GM19035 (cell line): ENCODE measurements around the gene CHID1.

Experiments
- ATAC-seq: cut with Tn5 transposase; IDR thresholded peaks from one replicate; pipeline ENCODE4 v1.9.1; 2021; ENCODE audit not compliant: unreplicated experiment

Gene CHID1

DNA sequence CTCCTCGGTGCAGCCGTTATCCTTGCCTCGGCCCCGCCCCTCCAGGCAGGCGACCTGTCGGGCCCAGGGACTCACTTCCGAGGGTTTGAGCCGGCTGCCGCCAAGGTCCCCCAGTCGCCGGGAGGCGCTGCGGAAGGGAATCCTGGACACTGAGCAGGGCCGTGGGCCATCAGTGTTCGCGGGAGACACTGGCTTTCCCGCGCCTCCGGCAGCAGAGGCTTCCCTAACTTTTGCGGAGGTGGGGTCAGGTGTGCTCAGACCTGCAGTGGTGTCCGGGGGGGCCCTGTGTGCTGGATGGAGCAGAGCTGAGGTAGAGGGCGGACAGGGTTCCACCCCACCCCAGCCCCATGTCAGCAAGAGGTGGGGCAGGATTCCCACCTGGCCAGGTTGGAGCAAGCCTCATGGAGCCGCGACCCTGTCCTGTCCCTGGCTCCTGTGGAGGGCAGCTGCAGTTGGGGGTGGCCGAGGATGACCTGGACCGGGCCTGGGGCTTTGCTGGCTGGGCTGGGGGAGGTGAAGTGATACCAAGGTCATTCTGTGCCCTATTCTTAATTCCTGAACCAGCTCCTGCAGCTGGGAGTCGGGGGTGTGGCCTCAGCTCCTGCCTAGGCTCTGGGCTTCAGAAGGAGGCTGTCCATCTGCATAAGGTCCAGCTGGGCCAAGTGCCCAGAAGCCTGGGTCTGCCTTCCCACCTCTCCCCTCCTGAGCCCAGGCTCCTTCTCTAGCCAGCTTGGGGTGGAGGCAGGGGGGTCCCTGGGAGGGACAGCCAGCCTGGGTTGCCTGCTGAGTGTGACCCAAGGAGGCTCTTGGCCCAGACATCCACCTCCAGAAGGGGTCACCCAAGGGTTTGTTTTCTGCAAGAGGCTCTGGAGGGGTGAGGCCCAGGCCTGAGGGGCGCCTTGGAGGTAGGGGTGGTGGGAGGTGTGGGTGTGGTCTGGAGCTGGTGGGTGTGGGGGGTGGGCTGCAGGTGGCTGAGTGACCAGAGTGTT lies 59.5 kb downstream of the CHID1 start:
- no peak for ATAC-seq

DNA sequence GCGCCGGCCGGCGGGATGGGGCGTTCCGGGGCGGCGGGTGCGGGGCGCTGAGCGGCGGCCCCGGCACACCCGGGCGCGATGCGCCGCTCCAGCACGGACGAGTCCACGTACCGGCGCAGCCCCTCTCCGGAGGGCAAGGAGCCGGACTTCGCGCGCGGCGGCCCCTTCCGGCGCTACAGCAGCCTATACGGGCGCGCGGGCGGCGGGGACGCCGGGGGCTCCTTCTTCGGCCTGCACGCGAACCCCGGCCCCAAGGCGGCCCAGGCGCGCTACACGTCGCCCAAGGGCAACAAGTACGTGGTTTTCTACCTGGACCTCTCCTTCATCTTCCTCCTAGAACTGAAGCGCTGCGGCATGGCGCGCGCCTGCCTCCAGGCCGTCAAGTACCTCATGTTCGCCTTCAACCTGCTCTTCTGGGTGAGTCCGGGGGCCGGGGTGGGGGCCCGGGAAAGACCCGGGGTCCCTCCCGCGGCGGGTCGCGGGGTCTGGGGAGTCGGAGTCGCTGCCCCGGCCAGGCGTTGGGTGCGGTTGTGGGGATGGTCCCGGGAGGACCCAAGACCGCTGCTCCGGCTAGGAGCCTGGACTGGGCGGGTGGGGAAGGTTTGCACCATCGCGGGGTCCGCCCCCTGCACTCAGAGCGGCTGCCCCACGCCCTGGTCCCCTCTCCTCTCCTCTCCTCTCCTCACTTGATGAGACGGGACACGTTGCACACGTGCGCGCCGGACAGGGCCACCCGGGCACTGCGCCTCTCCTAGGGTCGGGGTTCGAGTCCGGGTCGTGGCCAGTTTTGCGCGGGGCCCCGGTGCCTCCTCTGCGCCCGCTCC lies 60.4 kb downstream of the CHID1 start:
- ATAC-seq: no peak

DNA sequence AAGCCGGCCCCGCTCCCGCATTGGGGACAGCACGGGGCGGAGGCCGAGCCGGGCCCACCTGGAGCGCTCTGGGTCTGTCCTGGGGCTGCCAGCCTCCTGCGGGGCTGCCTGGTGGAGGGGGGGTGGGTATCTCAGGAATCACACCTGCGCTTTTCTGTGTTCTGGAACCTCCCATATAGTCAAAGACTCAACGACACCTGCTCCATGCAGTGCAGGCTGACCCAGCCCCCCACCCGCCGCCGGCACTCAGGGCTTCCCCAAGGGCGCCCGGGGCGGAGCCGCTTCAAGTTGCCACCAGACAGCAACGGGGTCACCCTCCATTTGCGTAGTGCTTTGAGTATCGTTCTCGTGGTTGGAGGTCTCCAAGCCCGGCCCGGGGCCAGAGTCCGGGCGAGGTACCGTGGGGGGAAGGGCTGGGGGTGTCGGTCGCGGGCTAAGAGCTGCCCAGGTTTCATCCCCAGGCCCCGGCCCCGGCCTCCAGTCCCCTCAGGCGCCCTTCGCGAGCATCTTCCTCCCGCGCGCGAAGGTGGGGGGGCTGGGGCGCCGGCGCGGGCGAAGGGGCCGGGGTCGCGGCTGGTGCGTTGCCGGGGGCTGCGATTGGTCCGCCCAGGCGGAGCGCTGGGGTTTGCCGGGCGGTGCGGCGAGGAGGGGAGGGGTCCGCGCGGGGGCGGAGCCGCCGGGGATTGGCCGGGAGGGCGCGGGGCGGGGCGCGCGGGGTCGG lies 61.3 kb downstream of the CHID1 start:
- no peak for ATAC-seq

DNA sequence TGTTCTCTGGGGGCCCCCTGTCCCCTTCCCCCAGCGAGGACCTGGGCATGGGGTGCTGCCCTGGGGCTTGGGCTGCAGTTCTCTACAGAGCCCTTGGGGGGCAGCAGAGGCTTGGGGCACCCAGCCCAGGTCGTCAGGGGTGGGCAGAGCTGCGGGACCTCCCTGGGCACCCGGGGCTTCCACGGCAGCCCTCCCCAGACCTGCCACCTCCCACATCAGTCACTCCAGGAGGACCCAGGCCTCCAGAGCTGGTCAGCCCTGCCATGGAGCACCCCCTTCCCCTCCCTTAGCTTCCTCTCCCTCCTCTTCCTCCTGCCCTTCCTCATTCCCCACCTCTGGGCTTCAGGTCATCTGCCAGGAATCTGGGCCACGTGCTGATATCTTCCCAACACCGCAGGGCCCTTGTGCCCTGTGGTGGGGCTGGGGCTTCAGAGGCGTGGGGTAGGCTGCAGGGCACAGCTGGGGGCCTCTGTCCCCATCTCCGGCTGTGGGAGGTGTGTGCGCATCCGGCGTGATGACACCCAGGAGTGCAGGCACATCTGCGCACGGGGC lies 62.2 kb downstream of the CHID1 start:
- ATAC-seq: no peak

DNA sequence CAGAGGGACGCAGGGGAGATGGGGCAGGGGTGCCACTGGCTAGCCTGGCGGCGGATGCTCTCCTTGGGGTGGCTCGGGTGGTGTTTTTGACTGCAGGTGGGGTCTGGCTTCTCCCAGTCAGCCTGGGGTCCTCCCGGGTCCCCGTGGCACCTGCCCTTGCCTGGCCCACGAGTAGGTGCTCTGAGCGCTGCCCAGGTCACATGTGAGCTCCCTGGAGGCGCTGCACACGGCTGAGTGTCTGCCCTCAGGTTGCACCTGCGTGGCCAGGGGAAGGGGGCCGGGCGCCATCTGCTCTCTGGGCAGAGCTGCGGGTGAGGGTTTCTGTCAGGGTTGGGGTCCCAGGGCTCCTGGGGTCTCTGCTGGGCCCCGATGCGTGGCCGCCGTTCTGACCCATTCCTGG lies 62.7 kb downstream of the CHID1 start:
- no peak for ATAC-seq

DNA sequence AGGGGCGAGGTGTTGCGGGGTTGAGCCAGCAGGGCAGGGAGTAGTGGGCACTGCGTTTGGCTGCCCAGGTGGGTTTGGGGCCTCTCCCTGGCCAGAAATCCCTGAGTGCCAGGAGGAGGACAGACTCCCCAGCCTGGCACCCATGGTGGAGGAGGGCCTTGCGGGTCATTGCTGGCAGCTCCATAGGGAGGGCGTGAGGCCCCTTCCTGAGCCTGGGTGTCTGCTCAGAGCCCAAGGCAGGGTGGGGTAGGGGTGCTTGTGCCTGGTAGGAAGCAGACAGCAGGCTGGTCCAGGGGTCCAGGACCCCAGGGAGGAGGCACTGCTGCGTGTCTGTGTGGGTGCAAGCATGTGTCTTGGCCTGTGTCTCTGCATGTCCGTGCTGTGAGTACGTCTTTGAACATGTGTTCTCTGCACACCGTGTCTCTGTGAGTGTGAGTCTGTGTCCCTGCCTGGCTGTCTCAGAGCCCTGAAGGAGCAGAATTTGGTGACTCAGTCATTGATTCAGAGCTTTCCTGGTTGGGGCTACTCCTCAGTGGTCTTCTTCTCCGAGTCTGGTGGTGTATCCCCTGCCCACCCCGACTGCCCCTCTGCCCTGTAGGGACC lies 64.0 kb downstream of the CHID1 start:
- ATAC-seq: no peak

DNA sequence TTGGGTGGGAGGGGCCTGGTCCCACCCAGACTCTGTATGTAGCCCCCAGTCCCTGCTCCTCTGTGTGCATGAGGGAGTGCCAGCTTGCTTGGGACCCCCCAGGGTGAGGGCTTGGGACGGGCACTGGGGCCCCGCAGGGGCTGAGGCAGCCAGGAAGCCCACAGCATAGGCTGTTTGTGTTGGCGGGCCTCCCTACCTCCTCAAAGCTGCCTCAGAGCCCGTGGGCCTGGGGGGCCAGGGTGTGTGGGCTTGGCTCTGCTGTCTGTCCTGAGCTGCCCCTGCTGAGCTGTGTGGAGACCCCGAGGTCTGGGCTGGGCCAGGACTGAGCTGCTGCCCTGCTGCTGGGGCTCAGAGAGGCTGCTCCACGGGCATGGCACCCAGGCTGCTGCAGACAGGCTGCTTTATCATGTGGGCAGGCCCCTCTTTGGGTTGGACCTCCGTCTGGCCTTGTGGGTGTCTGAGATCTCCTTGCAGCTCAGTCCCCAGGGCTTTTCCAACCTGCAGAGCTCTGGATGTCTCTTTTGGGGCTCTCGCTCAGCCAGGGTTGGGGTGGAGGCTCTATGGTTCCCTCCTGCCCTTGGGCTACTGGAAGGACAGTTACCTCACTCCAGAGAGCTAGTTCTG lies 64.6 kb downstream of the CHID1 start:
- no peak for ATAC-seq

DNA sequence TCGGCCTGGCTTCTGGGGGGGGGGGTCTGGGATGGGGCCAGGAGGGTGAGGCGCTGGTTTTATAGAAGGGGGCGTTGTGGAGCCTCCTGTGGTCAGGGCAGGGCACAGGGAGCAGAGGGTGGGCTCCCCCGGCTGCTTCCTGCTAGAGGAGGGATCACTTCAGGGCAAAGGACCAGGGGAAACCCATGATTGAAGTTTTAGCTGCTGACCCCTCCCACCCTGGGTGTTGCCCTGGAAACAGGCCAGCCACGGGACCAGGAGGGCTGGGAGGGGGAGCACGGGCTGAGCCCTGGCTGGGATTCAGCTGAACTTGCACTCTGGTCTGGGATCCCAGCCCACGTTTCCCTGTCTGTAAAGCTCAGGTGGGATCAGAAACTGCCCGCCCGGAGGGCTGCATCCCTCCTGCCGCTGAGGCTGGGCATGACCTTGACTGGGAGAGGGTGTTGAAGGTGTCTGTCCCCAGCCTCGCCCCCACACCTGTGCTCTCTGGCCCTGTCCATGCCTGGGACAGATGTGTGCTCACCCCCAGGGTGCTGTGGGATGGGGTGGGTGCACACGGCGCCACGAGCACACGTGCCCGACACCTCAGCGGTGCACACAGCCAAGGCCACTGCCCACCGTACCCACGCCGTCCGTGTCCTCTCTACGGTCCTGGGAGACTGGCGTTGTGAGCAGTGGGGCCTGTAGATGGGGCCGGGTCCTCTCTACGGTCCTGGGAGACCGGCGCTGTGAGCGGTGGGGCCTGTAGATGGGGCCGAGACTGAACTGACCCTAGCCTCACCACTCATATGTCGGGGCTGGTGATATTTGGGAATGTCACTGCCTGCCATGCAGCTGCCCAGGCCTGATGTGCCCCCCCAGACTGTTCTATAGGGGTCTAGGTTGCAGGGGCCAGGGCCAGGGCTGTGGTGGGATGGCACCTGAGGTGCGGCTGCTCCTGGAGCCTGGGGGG lies 65.6 kb downstream of the CHID1 start:
- no peak for ATAC-seq

DNA sequence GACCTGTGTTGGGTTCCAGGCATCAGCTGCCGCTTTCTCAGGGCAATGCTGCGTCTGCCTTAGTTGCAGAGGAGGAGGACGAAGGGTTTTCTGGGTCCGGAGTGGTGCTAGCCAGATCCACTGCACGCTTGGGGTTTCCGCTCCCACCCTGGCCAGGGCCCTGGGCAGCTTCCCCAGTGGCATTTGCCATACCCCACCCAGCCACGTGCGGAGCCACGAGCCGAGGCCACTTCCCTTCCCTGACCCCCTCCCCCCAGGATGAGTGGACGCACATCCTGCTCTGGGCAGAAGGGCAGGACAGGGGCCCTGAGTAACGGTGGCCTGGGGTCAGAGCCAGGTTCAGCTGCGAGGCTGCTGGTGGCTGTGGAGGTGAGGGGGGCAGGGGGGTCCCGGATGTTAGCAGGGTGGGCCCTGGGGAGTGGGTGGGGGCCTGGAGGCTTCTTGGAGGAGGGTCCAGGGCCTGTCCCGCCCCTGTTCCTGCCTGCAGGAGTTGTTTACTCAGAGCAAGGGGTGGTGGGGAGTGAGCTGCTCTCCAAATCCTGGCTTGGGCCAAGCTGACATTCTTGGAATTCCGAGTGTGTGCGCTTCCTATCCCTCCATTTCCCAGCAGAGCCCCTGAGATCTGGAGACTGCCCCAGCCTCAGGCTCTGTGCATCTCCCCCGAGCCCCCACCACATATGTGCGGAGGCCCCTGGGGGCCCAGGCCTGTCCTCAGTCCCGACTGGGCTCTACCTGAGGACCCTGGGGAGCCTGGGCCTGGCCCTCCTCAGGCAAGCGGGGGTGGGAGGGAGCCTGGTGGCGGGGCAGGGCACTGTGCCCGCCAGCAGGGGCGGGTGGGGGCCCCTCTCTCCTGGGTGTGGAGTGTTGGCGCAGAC lies 66.6 kb downstream of the CHID1 start:
- ATAC-seq: no peak

DNA sequence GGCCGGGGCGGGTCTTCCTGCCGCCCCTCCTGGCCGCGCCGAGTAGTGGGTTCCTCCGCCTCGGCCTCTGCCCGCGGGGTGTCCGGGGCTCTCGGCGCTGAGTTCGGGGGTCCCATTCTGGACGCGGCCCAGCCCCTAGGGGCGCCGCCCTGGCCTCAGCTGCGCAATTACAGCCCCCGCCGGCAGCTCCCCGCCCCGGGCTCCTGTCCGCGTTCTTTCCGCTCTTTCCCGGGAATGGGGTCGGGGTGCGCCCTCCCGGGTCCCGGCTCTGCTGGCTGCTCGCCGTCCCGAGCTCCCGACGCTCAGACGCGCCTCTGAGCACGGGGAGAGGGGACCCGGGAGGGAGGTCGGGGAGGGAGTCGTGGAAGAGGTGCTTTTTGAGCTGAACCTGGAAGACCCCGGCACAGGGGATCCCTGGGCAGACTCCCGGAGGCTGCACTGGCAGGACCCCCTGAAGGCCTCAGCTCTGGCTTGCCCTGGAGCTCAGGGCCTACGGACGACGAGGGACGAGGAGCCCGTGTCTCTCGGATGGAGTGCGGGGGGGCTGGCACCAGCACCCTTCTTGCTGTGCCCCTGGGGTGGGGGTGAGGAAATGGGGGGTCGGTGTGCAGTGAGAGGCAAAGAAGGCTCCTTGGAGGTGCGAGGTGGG lies 67.4 kb downstream of the CHID1 start:
- peak; percentile 11 for ATAC-seq

DNA sequence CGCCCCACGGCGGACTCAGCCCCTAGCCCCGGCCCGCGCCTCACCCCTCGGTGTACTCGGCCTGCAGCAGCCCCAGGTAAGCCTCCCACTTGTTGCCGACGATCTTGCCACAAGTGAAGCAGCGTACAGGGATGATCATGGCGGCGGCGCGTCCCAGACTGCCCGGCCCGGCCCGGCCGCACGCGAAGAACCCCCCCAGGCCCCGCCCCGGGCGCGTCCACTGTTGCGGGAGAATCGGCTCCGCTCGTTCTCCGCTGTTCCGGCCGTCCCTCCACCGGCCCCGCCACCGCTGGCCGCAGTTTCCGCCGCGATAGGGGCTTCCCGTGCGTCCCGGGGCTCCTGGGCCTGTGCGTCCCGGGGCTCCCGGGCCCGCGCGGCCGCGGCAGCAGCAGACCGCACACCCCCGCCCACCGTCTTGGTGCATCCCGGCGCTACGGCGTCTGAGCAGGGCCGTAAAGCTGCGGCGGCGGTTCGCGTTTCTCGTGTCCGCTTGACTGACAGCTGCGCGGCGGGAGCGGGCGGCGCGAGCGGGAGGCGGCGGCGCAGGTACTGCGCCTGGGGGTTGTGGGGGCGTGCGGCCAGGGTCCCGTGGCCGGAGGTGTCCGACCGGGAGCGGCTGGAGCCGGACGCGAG lies 68.1 kb downstream of the CHID1 start, which contains the start of the genes POLR2L and TSPAN4:
TSS of gene POLR2L (minus strand) at position 160 of the 633 bp plus-strand sequence. CDS start at position 139, 21 bp downstream.
TSS of gene TSPAN4 (plus strand) at position 483 of the 633 bp plus-strand sequence. CDS start 7,453 bp downstream, outside the sequence.
- peak; percentile 81 for ATAC-seq

DNA sequence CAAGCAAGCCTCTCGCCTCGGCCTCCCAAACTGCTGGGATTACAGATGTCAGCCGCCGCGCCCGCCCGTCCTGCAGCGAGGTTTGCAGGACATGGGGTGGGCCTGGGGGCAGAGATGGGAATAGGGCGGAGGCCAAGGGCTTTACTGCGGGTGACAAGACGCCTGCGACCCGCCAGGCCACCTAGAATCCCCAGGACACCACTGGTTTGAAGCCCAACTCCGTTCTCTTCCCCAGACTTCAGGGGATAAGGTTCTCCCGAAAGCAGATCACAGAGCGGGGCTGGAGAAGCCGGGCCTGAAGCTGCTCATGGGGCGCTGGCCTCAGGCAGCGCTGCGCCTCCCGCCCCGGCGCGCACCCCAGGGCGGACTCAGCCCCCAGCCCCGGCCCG lies 68.6 kb downstream of the CHID1 start:
- peak; percentile 23 for ATAC-seq

DNA sequence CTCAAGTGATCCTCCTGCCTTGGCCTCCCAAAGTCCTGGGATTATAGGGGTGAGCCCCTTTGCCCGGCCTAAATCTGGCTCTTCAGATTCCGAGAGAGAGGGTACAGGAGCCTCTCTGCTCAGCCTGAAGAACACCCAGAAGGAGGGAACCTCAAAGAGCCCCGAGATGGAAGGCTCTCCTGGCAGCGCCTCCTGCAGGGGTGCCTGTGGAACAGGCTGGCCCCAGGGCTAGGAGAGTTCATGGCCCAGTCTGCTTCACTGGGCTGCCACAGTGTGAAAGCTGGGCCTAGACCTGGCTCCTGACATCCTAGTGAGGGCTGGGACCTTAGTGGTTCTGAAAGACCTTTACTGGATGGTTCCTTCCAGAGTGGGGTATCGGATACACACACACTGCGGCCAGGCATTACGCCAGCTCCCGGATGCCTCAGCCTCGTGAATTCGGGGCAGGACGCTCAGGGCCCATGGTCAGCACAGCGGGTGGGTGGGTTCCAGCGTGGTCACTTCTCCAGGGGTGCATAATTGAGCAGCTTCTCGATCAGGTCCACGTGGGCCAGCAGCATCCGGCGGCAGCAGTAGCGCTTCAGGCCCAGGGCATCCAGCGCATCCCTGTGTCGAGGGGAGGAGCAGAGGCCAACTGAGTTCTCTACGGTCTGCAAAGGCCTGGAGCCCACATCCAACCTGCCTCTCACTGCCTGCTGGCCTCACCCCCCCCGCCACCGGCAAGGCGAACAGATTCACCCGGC lies 70.6 kb downstream of the CHID1 start:
- no peak for ATAC-seq

DNA sequence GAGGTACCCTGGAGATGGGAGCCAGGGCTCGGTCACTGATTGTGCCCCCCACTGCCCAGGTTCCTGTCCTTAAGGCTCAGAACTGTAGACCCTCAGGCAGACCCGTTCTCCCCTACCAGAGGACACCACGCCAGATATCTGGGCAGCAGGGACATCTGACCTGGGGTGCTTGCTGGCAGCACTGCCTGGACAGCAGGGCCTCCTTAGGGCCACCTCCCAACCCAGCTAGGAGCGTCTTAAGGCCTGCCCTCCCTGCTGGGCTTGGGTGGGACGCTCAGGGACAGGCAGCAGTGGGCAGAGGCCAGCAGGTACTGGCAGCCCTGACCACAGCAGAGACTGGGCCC lies 71.4 kb downstream of the CHID1 start:
- ATAC-seq: no peak

DNA sequence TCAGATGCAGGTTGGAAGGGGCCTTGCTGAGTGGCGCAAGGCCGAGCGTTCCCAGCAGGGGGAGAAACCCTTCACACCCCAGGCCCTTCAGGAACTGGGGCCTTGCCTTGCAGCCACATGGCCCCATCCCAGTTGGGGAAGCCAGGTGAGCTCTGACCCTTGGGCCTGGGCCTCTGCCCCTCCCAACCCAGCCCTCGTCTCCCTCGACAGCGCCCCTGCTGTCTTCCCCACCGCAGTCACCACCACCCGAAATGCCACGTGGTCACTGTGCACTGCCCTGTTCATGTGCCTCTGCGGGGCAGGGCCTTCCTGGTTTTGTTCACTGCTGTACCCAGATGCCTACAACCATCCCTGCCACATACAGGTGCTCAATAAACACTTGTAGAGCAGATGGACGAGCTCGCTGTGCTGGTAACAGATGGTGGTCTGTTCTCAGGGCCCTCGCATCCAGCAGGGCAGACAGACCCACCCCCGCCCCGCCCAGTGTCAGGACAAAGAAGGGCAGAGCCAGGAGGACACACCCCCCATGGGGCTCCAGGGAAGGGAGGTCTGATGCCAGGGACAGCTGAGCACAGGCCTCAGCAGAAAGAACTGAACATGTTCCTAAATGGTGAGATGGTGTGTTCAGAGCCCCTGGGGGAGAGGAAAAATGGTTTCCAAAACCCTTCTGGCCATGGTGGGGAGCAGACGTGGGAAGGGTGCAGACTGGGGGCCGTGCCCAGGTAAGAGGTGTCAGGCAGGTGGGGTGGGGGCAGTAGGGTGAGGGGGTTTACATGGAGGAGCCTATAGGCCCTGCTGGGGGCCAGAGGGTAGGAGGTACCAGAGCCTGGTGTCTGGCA lies 72.0 kb downstream of the CHID1 start:
- ATAC-seq: no peak
